Muscle of arm (tissue), 12 donors: Measurements from ENCODE around the gene EVA1C. TPM values are rescaled to one million over a fixed set of nuclear protein-coding genes. Genes with fewer than 3 reads are reported as not detected.
"Not testable (repeated sequence)": the region's sequence is repeated elsewhere in the genome, so short reads cannot be mapped to it uniquely, and the experiment has no call there.

ENCODE experiments used
- DNase-seq: peaks from one replicate; pipeline ENCODE4 v3.0.0-alpha.2; 2013
- polyA plus RNA-seq, 12 donors: library from polyadenylated mRNA; unstranded; fragments of 120-200 nt; gene quantifications; one replicate each; pipeline ENCODE4 v1.2.1, GENCODE V29; 2013; ENCODE audit not compliant: insufficient read length in 12 of 12

Gene EVA1C
- polyA plus RNA-seq, 12 donors: 1.8 to 4.8 (median 2.7) TPM; not detected in 2

- no peak for DNase-seq
Measured at GRCh38 chr21:32494934-32495709, 82.6 kb downstream of the EVA1C start.

GRCh38 chr21:32496568-32496967 is 84.1 kb downstream of the EVA1C start:
- no peak for DNase-seq

GRCh38 chr21:32499249-32500055 is 86.9 kb downstream of the EVA1C start:
- DNase-seq: no peak

- DNase-seq: not testable (repeated sequence)
Measured at GRCh38 chr21:32503641-32504040, 91.1 kb downstream of the EVA1C start.

- not testable (repeated sequence) for DNase-seq
Measured at GRCh38 chr21:32505767-32506166, 93.3 kb downstream of the EVA1C start.

- DNase-seq: not testable (repeated sequence)
Measured at GRCh38 chr21:32506411-32506965, 94.0 kb downstream of the EVA1C start.

- no peak for DNase-seq
Measured at GRCh38 chr21:32507342-32507919, 94.9 kb downstream of the EVA1C start.

GRCh38 chr21:32508036-32508435 is 95.5 kb downstream of the EVA1C start:
- DNase-seq: not testable (repeated sequence)

GRCh38 chr21:32508558-32508957 is 96.1 kb downstream of the EVA1C start:
- no peak for DNase-seq

GRCh38 chr21:32508975-32509374 is 96.5 kb downstream of the EVA1C start:
- not testable (repeated sequence) for DNase-seq

- no peak for DNase-seq
Measured at GRCh38 chr21:32514275-32515055, 102.0 kb downstream of the EVA1C start.

- DNase-seq: no peak
Measured at GRCh38 chr21:32515874-32516273, 103.4 kb downstream of the EVA1C start.

GRCh38 chr21:32516756-32517649 is 104.5 kb downstream of the EVA1C start:
- no peak for DNase-seq

- DNase-seq: no peak
Measured at GRCh38 chr21:32519945-32520874, 107.7 kb downstream of the EVA1C start.

GRCh38 chr21:32520875-32521735 is 108.6 kb downstream of the EVA1C start:
- peak; percentile 77 for DNase-seq

GRCh38 chr21:32521736-32522355 is 109.3 kb downstream of the EVA1C start:
- DNase-seq: no peak

GRCh38 chr21:32523463-32523862 is 111.0 kb downstream of the EVA1C start:
- DNase-seq: no peak
